HG03571 (cell line): ENCODE measurements around the gene HS1BP3.

Experiments used
- ATAC-seq: cut with Tn5 transposase; IDR thresholded peaks from one replicate; pipeline ENCODE4 v1.9.1; 2021; ENCODE audit not compliant: unreplicated experiment

The HS1BP3 gene

GRCh38 chr2:20604401-20604911, 46.4 kb downstream of the HS1BP3 start:
- ATAC-seq, result no peak

GRCh38 chr2:20603791-20604190, 47.1 kb downstream of the HS1BP3 start:
- no peak for ATAC-seq

GRCh38 chr2:20602803-20603202, 48.1 kb downstream of the HS1BP3 start:
- ATAC-seq, result no peak

GRCh38 chr2:20600756-20601325, 50.1 kb downstream of the HS1BP3 start:
- ATAC-seq, result no peak

- no peak for ATAC-seq
These were observed 50.9 kb downstream of the HS1BP3 start for GRCh38 chr2:20599861-20600461.

- no peak for ATAC-seq
These were observed 51.8 kb downstream of the HS1BP3 start for GRCh38 chr2:20599001-20599600.

- ATAC-seq, result no peak
These were observed 53.1 kb downstream of the HS1BP3 start for GRCh38 chr2:20597860-20598183.

GRCh38 chr2:20596973-20597859, 53.7 kb downstream of the HS1BP3 start:
- ATAC-seq, result no peak

GRCh38 chr2:20596193-20596972, 54.5 kb downstream of the HS1BP3 start:
- ATAC-seq, result no peak

- peak; percentile 84 for ATAC-seq
These were observed 55.3 kb downstream of the HS1BP3 start for GRCh38 chr2:20595439-20596192.

- ATAC-seq, result no peak
These were observed 55.9 kb downstream of the HS1BP3 start for GRCh38 chr2:20594957-20595356.

GRCh38 chr2:20594048-20594750, 56.7 kb downstream of the HS1BP3 start:
- ATAC-seq, result no peak

GRCh38 chr2:20593072-20594034, 57.5 kb downstream of the HS1BP3 start:
- no peak for ATAC-seq

- no peak for ATAC-seq
These were observed 58.5 kb downstream of the HS1BP3 start for GRCh38 chr2:20592106-20593071.

- no peak for ATAC-seq
These were observed 60.0 kb downstream of the HS1BP3 start for GRCh38 chr2:20590704-20591515.

- ATAC-seq, result no peak
These were observed 60.8 kb downstream of the HS1BP3 start for GRCh38 chr2:20589975-20590703.
